Mesothelial cell of epicardium (in vitro differentiated cells): ENCODE data around the gene NAB2. TPM values are rescaled to one million over a fixed set of nuclear protein-coding genes. Genes with fewer than 3 reads are reported as not detected.

ENCODE experiments used
- DNase-seq, 2 experiments: peaks; one replicate each; pipeline ENCODE4 v3.0.0; 2021; ENCODE audit warnings: low spot score in 2 of 2; ENCODE audit not compliant: unreplicated experiment in 2 of 2
- H3K27ac Mint-ChIP-seq: 2 replicates; pipeline ENCODE4 v1.8.0; 2021; ENCODE audit warnings: mixed read lengths
- H3K27me3 Mint-ChIP-seq: 2 replicates; pipeline ENCODE4 v1.8.0; 2021; ENCODE audit warnings: low read depth, mixed read lengths
- H3K36me3 Mint-ChIP-seq: 2 replicates; pipeline ENCODE4 v1.8.0; 2021; ENCODE audit warnings: mixed read lengths
- H3K4me1 Mint-ChIP-seq: 2 replicates; pipeline ENCODE4 v1.8.0; 2021; ENCODE audit warnings: mixed read lengths
- H3K4me3 Mint-ChIP-seq: 2 replicates; pipeline ENCODE4 v1.8.0; 2021; ENCODE audit warnings: mild to moderate bottlenecking, moderate library complexity, mixed read lengths
- H3K9me3 Mint-ChIP-seq: 2 replicates; pipeline ENCODE4 v1.8.0; 2021; ENCODE audit warnings: mixed read lengths
- CTCF ChIP-seq: fragments of 200-600 bp; sonication (generic); IDR thresholded peaks from one replicate; pipeline ENCODE4 v1.5.0; 2021; ENCODE audit warnings: antibody characterized with exemption; ENCODE audit not compliant: unreplicated experiment
- total RNA-seq: library from RNA; stranded (reverse); gene quantifications from 3 replicates; pipeline ENCODE4 v1.2.1, GENCODE V29; 2021

NAB2 gene
- total RNA-seq, 1 donor from 2014 or later: 53.7 TPM

GRCh38 chr12:57133916-57134315 is 45.0 kb downstream of the NAB2 start:
- Mint-ChIP-seq H3K4me1 (peaks cover 64% of the 10 kb centered on the region), H3K36me3 (peaks cover 5% of the 10 kb centered on the region), H3K9me3 (no peaks in the 10 kb centered on the region), H3K27me3 (no peaks in the 10 kb centered on the region), H3K27ac (peak overlapping the region; percentile 86), H3K4me3 (peak overlapping the region; percentile 45)
- no peak for TF ChIP-seq CTCF
- DNase-seq: no peak

GRCh38 chr12:57134949-57135348 is 46.0 kb downstream of the NAB2 start:
- Mint-ChIP-seq H3K36me3 (peaks cover 10% of the 10 kb centered on the region), H3K9me3 (no peaks in the 10 kb centered on the region), H3K27me3 (no peaks in the 10 kb centered on the region), H3K4me3 (peak overlapping the region; percentile 25), H3K4me1 (peaks cover 59% of the 10 kb centered on the region), H3K27ac (peak overlapping the region; percentile 86)
- no peak for DNase-seq
- TF ChIP-seq CTCF: no peak

- DNase-seq: no peak
- peak overlapping the region; percentile 51 for H3K4me3 Mint-ChIP-seq
- no peak for TF ChIP-seq CTCF
- peak overlapping the region; percentile 86 for H3K27ac Mint-ChIP-seq
- no peaks in the 10 kb centered on the region for H3K9me3 Mint-ChIP-seq
- H3K27me3 Mint-ChIP-seq: no peaks in the 10 kb centered on the region
- peaks cover 52% of the 10 kb centered on the region for H3K4me1 Mint-ChIP-seq
- H3K36me3 Mint-ChIP-seq: peaks cover 10% of the 10 kb centered on the region
Observed at GRCh38 chr12:57135527-57136326, 46.8 kb downstream of the NAB2 start.

GRCh38 chr12:57138526-57139272 is 49.8 kb downstream of the NAB2 start:
- no peak for DNase-seq
- Mint-ChIP-seq H3K4me3 (no peak overlapping the region), H3K9me3 (no peaks in the 10 kb centered on the region), H3K27ac (peak overlapping the region; percentile 44), H3K4me1 (peaks cover 24% of the 10 kb centered on the region), H3K27me3 (no peaks in the 10 kb centered on the region), H3K36me3 (peaks cover 24% of the 10 kb centered on the region)
- no peak for TF ChIP-seq CTCF

GRCh38 chr12:57139796-57140649 is 51.1 kb downstream of the NAB2 start:
- peaks cover 10% of the 10 kb centered on the region for H3K4me1 Mint-ChIP-seq
- H3K36me3 Mint-ChIP-seq: peaks cover 24% of the 10 kb centered on the region
- no peak overlapping the region for H3K27ac Mint-ChIP-seq
- no peak for DNase-seq
- no peak for TF ChIP-seq CTCF
- no peak overlapping the region for H3K4me3 Mint-ChIP-seq
- no peaks in the 10 kb centered on the region for H3K27me3 Mint-ChIP-seq
- no peaks in the 10 kb centered on the region for H3K9me3 Mint-ChIP-seq
